DMS 273 treated with DMSO at 0.1 percent for 48 hours (cell line): ENCODE results near the gene PEPD.

Experiments used
- DNase-seq: peaks from one replicate; lab custom pipeline; 2025; lab: John Stamatoyannopoulos, UW

PEPD gene

GRCh38 chr19:33350538-33351309, 170.9 kb downstream of the PEPD start:
- DNase-seq, result no peak

GRCh38 chr19:33349319-33350289, 172.0 kb downstream of the PEPD start:
- no peak for DNase-seq

- no peak for DNase-seq
These were observed 173.1 kb downstream of the PEPD start for GRCh38 chr19:33348301-33349010.

GRCh38 chr19:33347300-33347699, 174.3 kb downstream of the PEPD start:
- DNase-seq, result no peak

GRCh38 chr19:33346665-33347064, 174.9 kb downstream of the PEPD start:
- no peak for DNase-seq

GRCh38 chr19:33345163-33345562, 176.4 kb downstream of the PEPD start:
- DNase-seq, result no peak

GRCh38 chr19:33344573-33344925, 177.0 kb downstream of the PEPD start:
- DNase-seq, result no peak

GRCh38 chr19:33343859-33344572, 177.6 kb downstream of the PEPD start:
- no peak for DNase-seq

GRCh38 chr19:33343301-33343700, 178.3 kb downstream of the PEPD start:
- DNase-seq, result no peak

GRCh38 chr19:33340991-33341390, 180.6 kb downstream of the PEPD start:
- DNase-seq, result no peak

- DNase-seq, result no peak
These were observed 182.3 kb downstream of the PEPD start for GRCh38 chr19:33339016-33339984.
